PFSK-1 (cell line): ENCODE results near the gene HSPG2.

Experiments used
- FOXP2 ChIP-seq: optimal IDR thresholded peaks from 2 replicates; pipeline ENCODE3; 2011; ENCODE audit warnings: borderline replicate concordance, control low read depth, inconsistent platforms; ENCODE audit not compliant: insufficient read depth; ENCODE audit errors: extremely low read length, extremely low read depth
- POLR2AphosphoS5 ChIP-seq: IDR thresholded peaks from 2 replicates; pipeline ENCODE4 v1.6.1; 2012; ENCODE audit warnings: low read depth, mild to moderate bottlenecking, control low read depth, low read length, moderate library complexity
- SIN3A ChIP-seq: IDR thresholded peaks from 2 replicates; pipeline ENCODE4 v1.6.1; 2012; ENCODE audit warnings: mild to moderate bottlenecking, low read length, moderate library complexity, borderline replicate concordance; ENCODE audit not compliant: insufficient read depth
- TAF1 ChIP-seq: IDR thresholded peaks from 2 replicates; pipeline ENCODE4 v1.6.1; 2012; ENCODE audit warnings: low read length, control low read depth, borderline replicate concordance; ENCODE audit not compliant: insufficient read depth
- TF ChIP-seq, protein P1 (sequence below), 2 experiments: IDR thresholded peaks; 2 replicates each; pipeline versions ENCODE4 v1.6.1 to v1.8.0; 2011 to 2012; ENCODE audit warnings: low read depth in 2 of 2, low read length in 2 of 2, control low read depth in 1 of 2, inconsistent platforms in 1 of 2, mild to moderate bottlenecking in 1 of 2, moderate library complexity in 1 of 2; ENCODE audit not compliant: insufficient read depth in 1 of 2

DNA sequence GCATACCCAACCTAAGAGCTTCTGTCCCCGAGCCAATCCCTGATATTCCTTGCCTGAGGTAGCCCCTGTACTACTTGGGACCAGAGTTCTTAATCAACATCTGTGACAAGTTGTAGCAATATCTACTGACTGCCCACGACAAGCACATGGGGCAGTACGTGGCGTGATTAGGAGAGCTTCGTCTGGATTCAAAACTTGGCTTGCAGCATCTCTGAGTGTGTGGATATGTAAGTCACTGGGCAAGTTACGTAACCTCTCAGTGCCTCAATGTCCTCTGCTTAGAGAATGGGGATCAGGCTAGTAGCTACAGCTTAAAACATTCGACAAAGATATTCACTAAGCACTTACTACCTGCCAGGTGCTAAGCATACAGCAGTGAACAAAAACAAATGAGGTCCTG is 5.0 kb downstream of the HSPG2 start:
- TF ChIP-seq POLR2AphosphoS5 = no peak
- TF ChIP-seq SIN3A = no peak
- TF ChIP-seq, protein P1, sequence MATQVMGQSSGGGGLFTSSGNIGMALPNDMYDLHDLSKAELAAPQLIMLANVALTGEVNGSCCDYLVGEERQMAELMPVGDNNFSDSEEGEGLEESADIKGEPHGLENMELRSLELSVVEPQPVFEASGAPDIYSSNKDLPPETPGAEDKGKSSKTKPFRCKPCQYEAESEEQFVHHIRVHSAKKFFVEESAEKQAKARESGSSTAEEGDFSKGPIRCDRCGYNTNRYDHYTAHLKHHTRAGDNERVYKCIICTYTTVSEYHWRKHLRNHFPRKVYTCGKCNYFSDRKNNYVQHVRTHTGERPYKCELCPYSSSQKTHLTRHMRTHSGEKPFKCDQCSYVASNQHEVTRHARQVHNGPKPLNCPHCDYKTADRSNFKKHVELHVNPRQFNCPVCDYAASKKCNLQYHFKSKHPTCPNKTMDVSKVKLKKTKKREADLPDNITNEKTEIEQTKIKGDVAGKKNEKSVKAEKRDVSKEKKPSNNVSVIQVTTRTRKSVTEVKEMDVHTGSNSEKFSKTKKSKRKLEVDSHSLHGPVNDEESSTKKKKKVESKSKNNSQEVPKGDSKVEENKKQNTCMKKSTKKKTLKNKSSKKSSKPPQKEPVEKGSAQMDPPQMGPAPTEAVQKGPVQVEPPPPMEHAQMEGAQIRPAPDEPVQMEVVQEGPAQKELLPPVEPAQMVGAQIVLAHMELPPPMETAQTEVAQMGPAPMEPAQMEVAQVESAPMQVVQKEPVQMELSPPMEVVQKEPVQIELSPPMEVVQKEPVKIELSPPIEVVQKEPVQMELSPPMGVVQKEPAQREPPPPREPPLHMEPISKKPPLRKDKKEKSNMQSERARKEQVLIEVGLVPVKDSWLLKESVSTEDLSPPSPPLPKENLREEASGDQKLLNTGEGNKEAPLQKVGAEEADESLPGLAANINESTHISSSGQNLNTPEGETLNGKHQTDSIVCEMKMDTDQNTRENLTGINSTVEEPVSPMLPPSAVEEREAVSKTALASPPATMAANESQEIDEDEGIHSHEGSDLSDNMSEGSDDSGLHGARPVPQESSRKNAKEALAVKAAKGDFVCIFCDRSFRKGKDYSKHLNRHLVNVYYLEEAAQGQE (IDR thresholded peaks at IDR 0.05; ENCODE audit: insufficient read depth in 1 of 2, low read depth in 2 of 2, low read length in 2 of 2) = no peak
- no peak for TF ChIP-seq TAF1
- no peak for TF ChIP-seq FOXP2
